ENCODE data around the gene COL13A1.

COL13A1 gene

DNA sequence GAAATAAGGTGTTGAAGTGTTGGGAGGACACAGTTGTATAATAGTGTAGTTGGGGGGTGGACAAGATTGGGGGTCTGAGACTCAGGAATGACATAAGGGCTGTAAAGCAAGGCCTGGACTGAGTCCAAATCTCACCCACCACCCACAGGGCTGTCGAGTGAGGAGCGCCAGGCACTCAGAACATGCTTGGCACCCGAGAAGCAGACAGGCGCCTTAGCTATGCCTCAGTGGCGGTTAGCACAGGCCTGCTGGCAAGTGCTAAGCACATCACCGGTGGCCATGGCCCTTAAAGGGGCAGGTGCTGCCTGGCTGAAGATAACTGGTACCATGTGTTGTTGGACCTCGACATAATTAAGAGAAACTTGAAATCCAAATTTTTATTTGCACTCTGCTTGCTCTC is 90.7 kb downstream of the COL13A1 start:
- DNase-seq, result no peak

DNA sequence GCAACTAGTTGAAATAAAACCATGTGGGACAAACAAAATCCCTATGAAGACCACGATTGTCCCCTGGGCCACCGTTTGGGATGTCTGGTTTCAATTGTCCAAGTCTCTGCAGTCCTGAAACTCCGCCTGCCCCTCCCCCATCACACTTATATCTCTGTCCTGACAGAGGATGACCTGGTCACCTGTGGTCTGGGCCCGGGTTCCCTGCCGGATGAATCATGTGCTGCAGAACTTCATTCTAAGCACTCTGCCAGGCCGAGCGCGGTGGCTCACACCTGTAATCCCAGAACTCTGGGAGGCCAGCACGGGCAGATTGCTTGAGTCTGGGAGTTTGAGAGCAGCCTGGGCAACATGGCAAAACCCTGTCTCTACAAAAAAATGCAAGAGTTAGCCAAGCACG is 91.1 kb downstream of the COL13A1 start:
- no peak for DNase-seq

- no peak for DNase-seq
These were observed 91.7 kb downstream of the COL13A1 start for GRCh38 chr10:69893271-69893900.

GRCh38 chr10:69894156-69894555 is 92.5 kb downstream of the COL13A1 start:
- peak; percentile 14 for DNase-seq

GRCh38 chr10:69895759-69896158 is 94.1 kb downstream of the COL13A1 start:
- no peak for DNase-seq

DNA sequence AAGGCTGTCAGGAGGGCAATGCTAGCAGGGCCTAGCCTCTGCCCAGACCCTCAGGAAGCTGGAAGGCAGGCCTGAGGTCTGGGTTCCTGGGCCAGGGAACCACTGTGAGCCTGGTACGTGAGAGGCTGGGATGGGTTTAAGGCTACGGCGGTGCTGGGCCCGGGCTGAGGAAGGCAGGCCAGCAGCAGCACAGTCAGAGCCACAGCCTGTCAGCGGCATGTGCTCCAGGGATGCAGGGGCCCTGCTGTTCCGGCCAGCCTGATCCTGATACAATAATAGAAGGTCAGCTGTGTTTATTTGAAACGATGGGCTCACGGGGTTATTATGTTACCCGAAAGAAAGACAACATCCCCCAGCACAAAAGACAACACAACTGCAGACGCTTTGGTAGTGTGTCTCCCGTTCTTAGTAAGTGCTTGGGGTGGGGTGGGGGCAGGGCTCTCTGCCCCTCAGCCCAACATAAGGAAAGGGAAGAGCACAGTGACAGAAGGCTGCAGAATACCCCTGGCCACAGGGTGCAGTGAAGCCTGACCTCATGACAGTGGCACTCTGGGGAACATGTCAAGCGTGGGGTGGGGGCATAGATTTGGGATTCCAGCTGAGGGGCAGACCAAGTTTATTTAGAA is 95.0 kb downstream of the COL13A1 start:
- DNase-seq, result no peak

DNA sequence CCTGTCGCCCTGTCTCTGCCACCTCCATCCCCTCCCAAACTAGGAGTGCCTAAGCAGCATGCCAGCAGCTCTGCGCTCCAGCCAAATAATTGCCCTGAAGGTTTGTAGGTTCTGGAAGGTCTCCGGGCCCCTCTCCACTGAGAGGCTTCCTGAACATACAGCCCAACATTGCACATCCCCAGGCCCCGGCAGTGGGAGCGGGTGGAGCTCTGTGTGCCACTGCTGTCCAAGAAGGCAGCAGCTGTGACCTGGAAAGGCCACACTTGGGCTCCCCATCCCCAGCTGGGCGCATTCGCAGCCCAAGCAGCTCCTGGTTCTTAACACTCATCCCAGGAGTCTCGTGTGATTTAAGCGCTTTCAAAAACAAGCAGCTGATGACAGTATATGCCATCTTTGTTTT is 95.7 kb downstream of the COL13A1 start:
- DNase-seq, result no peak

DNA sequence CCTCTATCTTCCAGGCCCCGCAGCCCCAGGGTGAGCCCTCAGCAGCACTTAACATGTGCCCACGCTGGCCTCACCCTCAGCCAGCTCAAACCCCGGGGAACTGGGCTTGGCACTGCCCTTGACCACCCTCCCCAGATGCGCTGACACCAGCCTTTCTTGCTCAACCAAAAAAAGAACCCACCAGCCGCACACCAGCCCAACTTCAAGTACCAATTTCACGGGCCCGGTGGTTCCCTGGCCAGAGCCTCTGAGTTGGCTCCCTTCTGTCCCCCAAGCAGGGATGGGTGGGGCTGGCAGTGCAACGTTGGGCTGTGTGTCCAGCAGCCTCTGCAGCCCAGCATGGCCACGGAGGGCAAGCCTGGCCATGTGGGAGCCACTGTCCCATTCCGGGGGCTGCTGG is 96.3 kb downstream of the COL13A1 start:
- no peak for DNase-seq

DNA sequence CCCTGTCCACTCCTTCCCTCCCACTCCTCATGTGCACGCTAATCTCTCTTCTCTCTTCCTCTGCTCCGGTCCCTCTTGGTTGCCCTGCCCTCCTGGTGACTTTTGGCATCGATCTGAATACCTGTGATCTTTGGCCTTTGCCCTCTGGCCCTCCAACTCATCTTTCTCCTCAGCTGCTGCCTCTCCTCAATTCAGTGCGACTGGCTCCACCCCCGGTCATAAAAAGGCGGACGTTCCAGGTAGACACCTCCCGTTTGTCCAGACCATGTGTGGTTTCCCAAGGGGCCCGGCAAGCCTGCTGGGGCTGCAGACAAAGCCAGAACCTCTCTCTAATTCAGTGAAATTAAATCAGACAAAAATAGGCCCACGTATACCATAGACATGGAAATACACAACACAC is 96.8 kb downstream of the COL13A1 start:
- no peak for DNase-seq

GRCh38 chr10:69898941-69899340 is 97.2 kb downstream of the COL13A1 start:
- no peak for DNase-seq

GRCh38 chr10:69899727-69900595 is 98.3 kb downstream of the COL13A1 start:
- DNase-seq, result no peak

GRCh38 chr10:69901022-69901421 is 99.3 kb downstream of the COL13A1 start:
- DNase-seq, result peak; percentile 94

DNA sequence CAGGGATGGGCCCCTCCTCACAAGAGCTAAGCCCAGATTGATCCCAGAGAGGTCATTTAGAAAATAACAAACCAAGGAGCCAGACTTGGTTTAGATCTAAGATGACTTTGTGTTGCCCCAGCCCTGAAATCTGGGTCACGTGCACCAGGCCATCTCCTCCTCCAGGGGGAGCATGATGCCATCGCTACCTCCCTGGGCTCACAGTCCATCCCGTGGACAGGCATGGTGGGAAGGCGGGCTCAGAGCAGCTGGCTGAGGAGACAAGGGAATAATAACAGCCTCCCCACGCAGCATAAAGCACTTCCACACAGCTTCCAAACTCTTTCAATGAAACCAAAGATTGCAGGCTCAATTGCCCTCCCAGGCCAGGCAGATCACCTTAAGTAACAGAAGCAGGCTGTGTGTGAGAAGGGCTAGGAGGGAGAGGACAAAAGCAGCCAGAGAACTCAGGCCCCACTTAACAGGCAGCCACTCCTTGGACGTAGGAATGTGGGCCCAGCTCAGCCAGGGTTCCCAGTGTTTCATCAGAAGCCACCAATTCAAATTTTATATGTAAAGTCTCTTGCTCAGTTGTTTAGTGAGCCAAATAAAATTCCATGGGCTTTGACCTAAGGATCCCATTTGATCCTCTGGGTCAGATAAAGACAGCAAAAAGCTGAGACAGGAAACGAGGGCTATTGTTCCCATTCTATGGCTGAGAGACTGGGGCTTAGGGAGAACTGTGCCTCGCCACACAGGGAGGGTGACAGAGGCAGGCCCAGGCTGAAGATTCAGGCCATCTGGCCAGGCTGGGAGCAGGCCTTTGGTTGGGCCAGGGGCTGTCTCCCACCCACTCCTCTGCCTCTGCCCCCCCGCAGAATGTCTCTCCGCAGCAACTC is 100.2 kb downstream of the COL13A1 start:
- DNase-seq, result peak; percentile 74

GRCh38 chr10:69902835-69903535 is 101.3 kb downstream of the COL13A1 start:
- no peak for DNase-seq

GRCh38 chr10:69904533-69904932 is 102.8 kb downstream of the COL13A1 start:
- no peak for DNase-seq

DNA sequence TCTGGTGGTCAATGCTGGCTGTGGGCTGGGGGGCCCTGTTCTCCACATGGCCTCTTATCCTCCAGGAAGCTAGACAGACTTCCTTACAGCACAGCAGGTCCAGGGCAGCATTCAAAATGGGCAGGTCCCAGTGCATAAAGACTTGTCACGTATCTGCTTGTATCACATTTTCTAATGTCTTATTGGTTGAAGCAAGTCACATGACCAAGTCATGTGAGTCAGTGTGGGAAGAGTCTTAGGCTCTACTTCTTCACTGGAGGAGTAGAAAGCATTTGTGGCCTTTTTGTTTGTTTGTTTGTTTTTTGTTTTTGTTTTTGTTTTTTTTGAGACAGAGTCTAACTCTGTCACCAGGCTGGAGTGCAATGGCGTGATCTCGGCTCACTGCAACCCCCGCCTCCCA is 104.7 kb downstream of the COL13A1 start:
- DNase-seq, result no peak

- no peak for DNase-seq
These were observed 105.8 kb downstream of the COL13A1 start for GRCh38 chr10:69907517-69907916.

GRCh38 chr10:69908124-69908523 is 106.4 kb downstream of the COL13A1 start:
- no peak for DNase-seq

- no peak for DNase-seq
These were observed 108.9 kb downstream of the COL13A1 start for GRCh38 chr10:69910561-69910960.

DNA sequence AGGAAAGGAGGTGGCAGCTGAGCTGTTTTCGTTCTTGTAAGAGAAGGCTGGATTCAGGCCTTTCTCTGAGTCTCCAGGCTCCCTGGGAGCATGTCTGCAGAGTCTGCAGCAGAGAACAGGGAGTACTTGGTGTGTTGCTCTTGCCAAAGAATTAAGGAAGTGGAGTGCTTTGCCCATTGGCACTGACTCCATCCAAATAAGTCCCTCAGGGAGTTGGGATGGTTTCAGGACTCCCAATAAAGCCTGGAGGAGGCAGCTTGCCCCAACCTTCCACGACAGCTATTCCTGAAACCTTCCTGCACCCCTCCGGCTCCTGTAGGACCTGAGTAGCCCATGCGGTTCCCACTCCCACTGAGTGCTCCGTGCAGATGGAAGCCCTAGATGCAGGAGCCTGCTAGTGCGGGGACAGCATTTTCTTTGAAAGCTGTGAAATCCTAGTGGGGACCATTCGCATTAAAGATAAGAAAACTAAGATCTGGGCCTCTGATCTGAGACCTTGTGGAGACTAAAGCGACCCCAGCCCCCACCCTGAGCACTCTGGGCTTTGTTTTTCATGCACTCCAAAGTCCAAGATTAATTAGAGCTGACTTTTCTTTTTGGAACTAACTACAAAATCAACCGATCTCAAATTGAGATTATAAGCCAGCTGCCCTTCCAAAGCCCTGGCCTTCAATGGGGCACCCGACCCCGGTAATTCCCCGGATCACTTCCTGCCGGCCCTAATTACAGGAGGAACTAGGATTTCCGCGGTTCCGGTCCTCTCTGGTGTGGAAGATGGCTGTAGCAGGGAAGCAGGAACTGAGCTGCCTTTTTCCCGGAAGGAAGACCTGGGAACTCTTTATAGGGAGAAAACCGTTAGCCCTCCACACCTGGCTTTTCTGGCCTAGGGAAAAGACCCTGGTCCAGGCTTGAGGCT is 110.2 kb downstream of the COL13A1 start:
- no peak for DNase-seq

DNA sequence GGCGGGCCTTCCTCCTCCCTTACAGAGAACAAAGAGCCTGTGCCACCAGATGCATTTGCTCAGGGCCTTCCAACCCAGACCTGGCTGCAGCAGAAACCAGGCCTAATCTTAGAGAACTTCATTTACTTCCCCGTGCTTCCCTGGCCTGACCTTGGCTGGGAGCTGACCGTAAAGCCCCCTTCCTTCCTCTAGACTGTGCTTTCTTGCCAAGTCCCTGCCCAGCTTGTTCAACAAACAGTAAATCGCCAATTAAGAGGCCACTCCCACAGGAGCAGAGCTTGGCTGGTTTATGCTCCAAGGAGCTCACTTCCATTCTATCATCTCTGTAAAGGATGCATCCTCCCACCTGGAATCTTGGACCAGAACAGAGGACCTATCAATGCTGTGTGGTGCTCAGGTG is 110.9 kb downstream of the COL13A1 start:
- DNase-seq, result no peak
